HG02981 (cell line): ENCODE data around the gene RABL6.
"Not testable (repeated sequence)": the region's sequence is repeated elsewhere in the genome, so short reads cannot be mapped to it uniquely, and the experiment has no call there.

Experiments used
- ATAC-seq: cut with Tn5 transposase; IDR thresholded peaks from one replicate; pipeline ENCODE4 v1.9.1; 2021; ENCODE audit warnings: mild to moderate bottlenecking, moderate library complexity; ENCODE audit not compliant: unreplicated experiment

RABL6 gene

GRCh38 chr9:136856079-136856476 is 48.3 kb downstream of the RABL6 start:
- no peak for ATAC-seq

GRCh38 chr9:136856541-136857141 is 48.9 kb downstream of the RABL6 start:
- no peak for ATAC-seq

GRCh38 chr9:136857166-136857565 is 49.4 kb downstream of the RABL6 start:
- ATAC-seq = no peak

GRCh38 chr9:136857581-136858412 is 50.0 kb downstream of the RABL6 start:
- no peak for ATAC-seq

- no peak for ATAC-seq
Observed at GRCh38 chr9:136858452-136858843, 50.7 kb downstream of the RABL6 start.

GRCh38 chr9:136858844-136859757 is 51.4 kb downstream of the RABL6 start:
- ATAC-seq = no peak

- ATAC-seq = no peak
Observed at GRCh38 chr9:136860529-136860928, 52.8 kb downstream of the RABL6 start.

GRCh38 chr9:136860933-136861873 is 53.5 kb downstream of the RABL6 start:
- ATAC-seq = no peak

GRCh38 chr9:136861874-136862457 is 54.2 kb downstream of the RABL6 start:
- no peak for ATAC-seq

GRCh38 chr9:136862849-136863622 is 55.3 kb downstream of the RABL6 start:
- ATAC-seq = no peak

- ATAC-seq = no peak
Observed at GRCh38 chr9:136863623-136864273, 56.0 kb downstream of the RABL6 start.

- ATAC-seq = no peak
Observed at GRCh38 chr9:136865041-136865767, 57.5 kb downstream of the RABL6 start.

GRCh38 chr9:136865768-136866103 is 58.0 kb downstream of the RABL6 start:
- ATAC-seq = no peak

GRCh38 chr9:136866898-136867421 is 59.2 kb downstream of the RABL6 start:
- ATAC-seq = not testable (repeated sequence)

- ATAC-seq = no peak
Observed at GRCh38 chr9:136867480-136867879, 59.7 kb downstream of the RABL6 start.

- no peak for ATAC-seq
Observed at GRCh38 chr9:136867917-136868316, 60.2 kb downstream of the RABL6 start.

- ATAC-seq = no peak
Observed at GRCh38 chr9:136868644-136869043, 60.9 kb downstream of the RABL6 start.

GRCh38 chr9:136869611-136870010 is 61.9 kb downstream of the RABL6 start:
- not testable (repeated sequence) for ATAC-seq
